HG03196 (cell line): ENCODE results near the gene CNIH2.
"Not testable (repeated sequence)": the region's sequence is repeated elsewhere in the genome, so short reads cannot be mapped to it uniquely, and the experiment has no call there.

Experiments
- ATAC-seq: cut with Tn5 transposase; IDR thresholded peaks from one replicate; pipeline ENCODE4 v1.9.1; 2021; ENCODE audit not compliant: unreplicated experiment

CNIH2 gene

GRCh38 chr11:66313321-66314185 is 35.6 kb downstream of the CNIH2 start:
- ATAC-seq = no peak

- ATAC-seq = no peak
Measured at GRCh38 chr11:66314186-66314501, 36.2 kb downstream of the CNIH2 start.

- no peak for ATAC-seq
Measured at GRCh38 chr11:66314561-66315497, 36.9 kb downstream of the CNIH2 start.

- ATAC-seq = no peak
Measured at GRCh38 chr11:66315498-66315885, 37.5 kb downstream of the CNIH2 start.

DNA sequence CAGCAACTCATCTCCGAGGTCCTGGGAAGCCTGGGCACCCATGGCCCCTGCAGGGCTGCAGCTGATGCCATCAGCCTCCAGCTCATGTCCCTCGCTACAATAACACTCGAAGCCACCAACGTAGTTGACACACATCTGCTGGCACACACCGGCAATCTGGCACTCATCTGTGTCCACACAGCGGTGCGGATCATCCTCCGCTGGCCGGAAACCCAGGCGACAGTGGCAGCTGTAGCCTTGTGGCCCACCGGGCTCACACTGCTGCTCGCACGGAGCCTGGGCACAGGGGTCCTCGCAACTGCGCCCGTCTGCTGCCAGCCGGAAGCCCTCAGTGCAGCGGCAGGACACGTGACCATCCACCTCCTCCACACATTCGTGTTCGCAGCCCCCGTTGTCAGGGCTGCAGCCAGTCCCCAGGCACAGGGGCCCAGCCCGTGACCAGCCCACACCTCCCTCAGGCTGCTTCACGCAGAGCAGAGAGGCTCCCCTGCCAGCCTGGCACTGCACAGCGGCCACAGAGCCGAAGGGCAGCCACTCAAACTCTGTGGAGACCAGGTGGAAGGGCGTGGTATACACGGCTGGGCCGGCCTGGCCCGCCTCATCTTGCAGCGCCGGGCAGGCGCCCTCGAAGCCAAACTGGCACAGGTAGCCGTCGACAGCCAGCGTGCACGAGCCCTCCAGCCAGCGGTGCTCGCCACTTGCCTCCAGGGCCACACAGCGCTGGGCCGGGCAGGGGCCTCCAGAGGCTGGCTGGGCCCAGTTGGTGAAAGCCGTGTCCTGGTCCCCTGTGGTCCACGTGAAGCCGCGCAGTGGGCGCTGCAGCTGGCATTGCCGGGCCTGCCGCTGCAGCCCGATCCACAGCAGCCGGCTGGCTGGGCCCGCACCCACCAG is 38.2 kb downstream of the CNIH2 start:
- ATAC-seq = no peak

GRCh38 chr11:66316849-66317251 is 38.9 kb downstream of the CNIH2 start, which contains the start of gene CD248:
CD248 (minus strand) TSS chr11:66317044; CDS start chr11:66317027, 17 bp downstream.
- ATAC-seq = no peak

DNA sequence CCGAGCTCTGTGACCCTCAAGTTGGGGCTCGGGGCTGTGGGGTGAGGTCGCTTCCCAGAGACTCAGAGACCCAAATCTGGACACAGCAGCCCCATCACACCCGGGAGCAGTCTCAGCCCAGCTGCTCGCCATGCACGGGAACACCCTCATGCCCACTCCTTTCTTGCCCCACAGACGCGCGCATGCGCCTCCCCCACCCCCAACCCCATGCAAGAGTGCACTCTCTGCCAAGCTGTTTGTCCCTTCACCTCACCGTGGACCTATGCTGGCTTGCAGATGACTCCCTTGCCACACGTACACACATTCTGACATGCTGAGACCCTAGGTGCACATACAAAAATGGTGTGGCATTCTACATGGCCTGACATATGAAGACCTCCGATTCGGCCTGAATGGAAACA is 39.3 kb downstream of the CNIH2 start:
- no peak for ATAC-seq

DNA sequence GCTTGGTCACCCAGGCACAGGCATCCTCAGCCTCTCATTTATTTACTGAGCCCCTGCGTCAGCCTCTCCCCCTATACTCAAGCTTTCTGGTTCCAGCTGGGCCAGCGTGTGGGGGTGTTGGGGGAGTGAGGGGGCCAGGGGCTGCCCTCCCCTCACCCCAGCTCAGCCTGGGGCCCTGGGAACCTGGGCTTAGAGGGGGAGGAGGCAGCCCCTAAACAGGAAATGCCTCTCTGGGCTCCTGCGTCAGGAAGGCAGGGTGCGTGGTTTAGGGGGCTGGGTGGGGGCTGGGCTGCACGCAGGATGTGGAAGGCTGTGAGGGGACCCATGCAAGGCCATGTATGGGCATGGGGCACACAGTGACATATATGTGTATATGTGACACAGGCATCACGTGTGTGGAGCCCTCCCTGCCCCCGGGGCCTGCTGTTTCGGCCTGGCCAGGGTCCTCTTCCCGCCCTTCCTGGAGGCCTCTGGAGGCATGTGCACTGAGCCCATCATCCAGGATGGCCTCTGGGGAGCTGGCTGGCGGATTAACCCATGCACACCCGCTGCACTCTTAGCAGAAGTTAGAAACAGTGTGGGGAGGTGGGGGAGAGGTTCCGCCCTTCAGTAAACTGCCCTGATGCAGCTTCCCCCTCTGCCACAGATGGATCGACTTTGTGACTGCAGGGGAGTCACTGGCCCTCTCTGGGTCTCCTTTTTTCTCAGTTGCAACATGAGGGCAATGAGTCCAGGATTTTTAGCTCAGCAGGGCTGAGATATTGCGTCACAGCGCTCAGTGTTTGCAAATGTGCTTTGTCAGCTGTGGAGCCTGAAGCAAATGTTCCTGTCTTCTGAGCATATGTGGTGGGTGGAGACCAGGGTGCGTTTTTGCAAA is 40.0 kb downstream of the CNIH2 start:
- ATAC-seq = no peak

GRCh38 chr11:66318600-66318970 is 40.6 kb downstream of the CNIH2 start:
- no peak for ATAC-seq

- not testable (repeated sequence) for ATAC-seq
Measured at GRCh38 chr11:66320289-66320688, 42.3 kb downstream of the CNIH2 start.

GRCh38 chr11:66320748-66321147 is 42.8 kb downstream of the CNIH2 start:
- ATAC-seq = not testable (repeated sequence)

DNA sequence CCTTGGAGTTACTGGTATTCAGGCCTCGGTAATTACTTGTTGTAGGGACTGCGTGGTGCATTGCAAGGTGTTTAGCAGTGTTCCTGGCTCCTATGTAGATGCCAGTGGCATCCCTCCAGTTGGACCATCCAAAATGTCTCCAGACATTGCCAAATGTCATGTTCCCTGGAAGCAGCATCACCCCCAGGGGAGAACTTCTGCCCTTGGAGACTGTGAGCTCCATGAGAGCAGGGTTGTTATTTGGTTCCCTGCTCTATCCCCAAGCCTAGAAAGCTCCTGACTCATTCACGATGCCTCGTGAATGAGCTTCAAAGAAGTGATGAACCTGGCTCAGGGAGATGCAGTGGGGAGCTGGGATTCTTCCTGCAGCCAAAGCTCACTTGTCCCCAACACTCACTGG is 43.6 kb downstream of the CNIH2 start:
- ATAC-seq = no peak

DNA sequence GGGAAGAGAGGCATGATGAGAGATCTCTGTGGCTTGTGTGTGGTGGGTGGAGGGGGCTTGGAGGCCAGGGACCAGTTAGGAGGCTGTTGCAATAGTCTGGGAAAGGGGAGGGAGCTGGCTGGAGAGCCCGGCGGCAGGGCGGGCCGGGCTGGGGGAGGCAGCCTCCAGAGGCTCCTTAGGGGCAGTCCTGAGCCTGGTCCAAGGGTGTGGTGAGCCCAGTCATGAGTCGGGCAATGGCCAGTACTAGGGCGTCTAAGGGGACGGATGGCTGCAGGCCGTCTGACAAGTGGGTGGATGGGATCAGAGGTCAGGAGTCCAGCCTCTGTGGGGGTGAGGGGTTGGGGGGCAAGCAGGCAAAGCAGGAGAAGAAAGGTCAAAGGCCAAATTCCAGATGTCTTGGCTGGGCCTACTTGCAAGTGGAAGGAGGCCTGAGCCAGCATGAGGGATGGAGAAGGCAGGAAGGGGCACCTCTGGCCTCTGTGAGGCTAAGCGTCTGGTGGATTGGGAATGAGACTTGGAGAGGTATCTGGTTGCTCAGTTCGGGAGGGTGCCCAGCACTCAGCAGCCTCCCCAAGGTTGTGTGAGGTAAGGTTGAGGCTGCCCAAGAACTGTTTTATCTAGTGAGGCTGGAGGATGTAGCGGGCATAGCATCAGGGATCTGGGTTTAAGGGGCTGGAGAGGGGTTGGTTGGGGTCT is 44.9 kb downstream of the CNIH2 start:
- ATAC-seq = no peak

- no peak for ATAC-seq
Measured at GRCh38 chr11:66323684-66324083, 45.7 kb downstream of the CNIH2 start.

DNA sequence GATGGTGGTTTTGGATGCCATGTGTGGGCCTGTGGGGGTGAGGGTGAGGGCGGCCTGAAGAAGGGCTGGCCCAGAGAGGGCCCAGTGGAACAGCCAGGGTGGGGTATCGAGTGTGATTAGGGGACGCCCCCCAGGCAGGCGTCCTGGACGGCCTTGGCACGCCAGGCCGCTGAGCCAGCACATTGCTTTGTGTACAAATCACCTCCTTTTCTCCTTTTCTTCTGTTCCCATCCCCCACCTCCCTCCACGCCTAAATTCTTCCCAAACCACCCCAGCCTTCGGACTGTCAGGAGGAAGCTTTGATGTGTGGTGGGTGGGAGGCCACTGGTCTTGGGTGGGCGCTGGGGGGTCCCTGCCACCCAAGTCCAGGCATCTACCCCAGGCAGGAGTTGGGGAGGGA is 46.7 kb downstream of the CNIH2 start:
- ATAC-seq = no peak

DNA sequence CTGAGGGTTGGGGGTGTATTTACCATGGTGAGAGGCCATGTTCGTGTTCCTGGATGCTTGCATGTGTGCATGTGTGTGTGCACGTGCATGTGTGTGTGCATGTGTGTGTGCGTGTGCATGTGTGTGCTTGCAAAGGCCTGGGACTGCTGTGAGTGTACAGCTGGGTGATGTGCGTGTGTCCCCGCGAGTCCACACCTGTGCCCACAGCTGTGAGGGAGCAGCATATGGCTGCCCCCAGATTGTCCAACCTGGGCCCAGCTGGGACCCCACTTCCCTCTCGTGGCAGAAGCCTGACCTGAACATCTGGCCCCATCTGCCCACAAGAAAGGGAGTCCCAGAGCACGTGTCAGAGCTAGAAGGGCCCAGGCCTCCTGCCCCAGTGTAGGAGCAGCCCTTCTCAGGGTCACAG is 47.3 kb downstream of the CNIH2 start:
- no peak for ATAC-seq

DNA sequence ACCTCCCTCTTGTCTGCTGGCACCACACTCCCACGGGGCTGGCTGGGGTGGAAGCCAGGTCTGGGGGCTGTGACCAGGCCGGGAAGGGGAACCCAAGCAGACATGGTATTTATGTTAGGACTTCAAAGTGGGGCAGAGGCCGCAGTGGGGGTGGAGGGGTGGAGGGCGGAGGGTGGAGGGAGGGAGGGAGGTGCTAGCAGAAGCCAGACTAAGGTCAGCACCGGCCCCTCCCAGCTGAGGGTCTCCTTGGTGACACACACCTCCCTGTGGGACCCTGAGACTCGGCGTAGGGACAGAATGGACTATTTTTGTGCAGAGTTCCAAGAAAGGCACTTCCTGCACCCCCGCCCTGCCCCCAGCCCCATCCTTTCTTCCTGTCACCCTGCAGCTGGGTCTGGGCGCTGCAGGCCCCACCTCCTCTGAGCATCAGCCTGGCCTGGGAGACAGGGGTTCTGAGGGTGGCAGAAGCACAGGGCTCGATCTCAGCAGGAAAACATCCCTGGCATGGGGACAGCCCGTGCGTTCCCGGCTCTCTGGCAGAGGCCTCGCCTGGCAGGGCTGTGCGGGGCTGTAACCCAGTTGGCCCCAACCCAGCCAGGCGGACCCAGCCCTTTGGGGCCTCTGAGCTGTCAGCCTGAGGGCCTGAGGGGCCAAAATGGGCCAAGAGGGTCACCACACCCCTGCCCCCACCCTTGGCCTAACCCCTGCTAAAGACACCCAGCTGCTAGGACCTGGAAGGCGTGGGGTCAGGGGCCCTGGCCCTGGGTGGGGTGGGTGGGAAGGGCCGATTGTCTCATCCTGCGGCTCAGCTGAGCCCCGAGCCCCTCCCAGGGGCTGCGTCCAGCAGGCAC is 48.5 kb downstream of the CNIH2 start:
- no peak for ATAC-seq

GRCh38 chr11:66327171-66328030 is 49.4 kb downstream of the CNIH2 start:
- no peak for ATAC-seq
